A549 (cell line): Measurements from ENCODE around the gene ENPP4.

Experiments
- EP300 ChIP-seq, 2 experiments: fragments of >200 bp; sonication (Bioruptor Twin); formaldehyde crosslinking; IDR thresholded peaks; 2 replicates in 1 of 2; 3 replicates in 1 of 2; pipeline ENCODE4 v1.6.1; 2016 to 2017
- HOXB13 ChIP-seq: fragments of 250-450 bp; sonication (Bioruptor Pico); IDR thresholded peaks from 2 replicates; pipeline ENCODE4 v1.5.0; 2020; ENCODE audit warnings: low read depth, mild to moderate bottlenecking, moderate library complexity
- NR3C1 ChIP-seq: fragments of >200 bp; sonication (Bioruptor Twin); formaldehyde crosslinking; IDR thresholded peaks from 3 replicates; pipeline ENCODE4 v1.6.1; 2017
- POLR2A ChIP-seq: IDR thresholded peaks from 2 replicates; pipeline ENCODE4 v1.6.1; 2012; ENCODE audit warnings: mild to moderate bottlenecking, low read length
- RFX5 ChIP-seq: fragments of 450-650 bp; IDR thresholded peaks from 2 replicates; pipeline ENCODE4 v1.7.1; 2014; ENCODE audit warnings: antibody characterized with exemption, mild to moderate bottlenecking, moderate library complexity
- RNF2 ChIP-seq: fragments of 200-600 bp; sonication (generic); IDR thresholded peaks from 2 replicates; pipeline ENCODE4 v1.6.1; 2016; ENCODE audit warnings: low read depth, mild to moderate bottlenecking, antibody characterized with exemption, moderate library complexity, borderline replicate concordance
- USF2 ChIP-seq: fragments of 450-650 bp; IDR thresholded peaks from 2 replicates; pipeline ENCODE4 v1.6.1; 2014; ENCODE audit warnings: antibody characterized with exemption
- TF ChIP-seq, protein P1 (sequence below): fragments of >200 bp; sonication (Bioruptor Twin); formaldehyde crosslinking; IDR thresholded peaks from 3 replicates; pipeline ENCODE4 v1.5.1; 2016
- TF ChIP-seq, protein P2 (sequence below): IDR thresholded peaks from 2 replicates; pipeline ENCODE4 v1.6.1; 2012
- TF ChIP-seq, protein P3 (sequence below): IDR thresholded peaks from 2 replicates; pipeline ENCODE4 v1.6.1; 2012

DNA sequence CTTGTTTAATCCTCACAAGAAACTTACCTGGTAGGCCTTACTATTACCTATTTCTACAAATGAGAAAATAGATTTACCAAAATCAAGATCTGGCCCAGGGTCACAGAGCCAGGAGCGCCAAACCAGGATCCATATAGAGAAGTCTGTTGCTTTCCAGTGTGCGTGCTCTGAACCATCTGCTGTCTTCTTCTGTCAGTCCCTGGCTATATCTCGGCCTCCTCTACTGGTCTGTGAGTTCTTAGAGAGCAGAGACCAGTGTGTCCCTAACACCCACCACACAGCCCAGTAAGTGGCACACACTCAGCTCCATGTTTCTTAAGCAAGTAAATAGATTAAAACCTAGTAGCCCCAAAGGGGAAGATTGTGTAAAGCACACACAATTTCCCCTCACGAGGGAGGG, 59.9 kb downstream of the ENPP4 start:
- TF ChIP-seq, protein P1, sequence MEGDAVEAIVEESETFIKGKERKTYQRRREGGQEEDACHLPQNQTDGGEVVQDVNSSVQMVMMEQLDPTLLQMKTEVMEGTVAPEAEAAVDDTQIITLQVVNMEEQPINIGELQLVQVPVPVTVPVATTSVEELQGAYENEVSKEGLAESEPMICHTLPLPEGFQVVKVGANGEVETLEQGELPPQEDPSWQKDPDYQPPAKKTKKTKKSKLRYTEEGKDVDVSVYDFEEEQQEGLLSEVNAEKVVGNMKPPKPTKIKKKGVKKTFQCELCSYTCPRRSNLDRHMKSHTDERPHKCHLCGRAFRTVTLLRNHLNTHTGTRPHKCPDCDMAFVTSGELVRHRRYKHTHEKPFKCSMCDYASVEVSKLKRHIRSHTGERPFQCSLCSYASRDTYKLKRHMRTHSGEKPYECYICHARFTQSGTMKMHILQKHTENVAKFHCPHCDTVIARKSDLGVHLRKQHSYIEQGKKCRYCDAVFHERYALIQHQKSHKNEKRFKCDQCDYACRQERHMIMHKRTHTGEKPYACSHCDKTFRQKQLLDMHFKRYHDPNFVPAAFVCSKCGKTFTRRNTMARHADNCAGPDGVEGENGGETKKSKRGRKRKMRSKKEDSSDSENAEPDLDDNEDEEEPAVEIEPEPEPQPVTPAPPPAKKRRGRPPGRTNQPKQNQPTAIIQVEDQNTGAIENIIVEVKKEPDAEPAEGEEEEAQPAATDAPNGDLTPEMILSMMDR = no peak
- TF ChIP-seq RFX5 (no peak), EP300 (IDR thresholded peaks at IDR 0.05) (no peak), USF2 (no peak), NR3C1 (no peak), RNF2 (no peak), POLR2A (no peak), HOXB13 (no peak)
- TF ChIP-seq, protein P2, sequence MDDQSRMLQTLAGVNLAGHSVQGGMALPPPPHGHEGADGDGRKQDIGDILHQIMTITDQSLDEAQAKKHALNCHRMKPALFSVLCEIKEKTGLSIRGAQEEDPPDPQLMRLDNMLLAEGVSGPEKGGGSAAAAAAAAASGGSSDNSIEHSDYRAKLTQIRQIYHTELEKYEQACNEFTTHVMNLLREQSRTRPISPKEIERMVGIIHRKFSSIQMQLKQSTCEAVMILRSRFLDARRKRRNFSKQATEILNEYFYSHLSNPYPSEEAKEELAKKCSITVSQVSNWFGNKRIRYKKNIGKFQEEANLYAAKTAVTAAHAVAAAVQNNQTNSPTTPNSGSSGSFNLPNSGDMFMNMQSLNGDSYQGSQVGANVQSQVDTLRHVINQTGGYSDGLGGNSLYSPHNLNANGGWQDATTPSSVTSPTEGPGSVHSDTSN = no peak
- TF ChIP-seq, protein P3, sequence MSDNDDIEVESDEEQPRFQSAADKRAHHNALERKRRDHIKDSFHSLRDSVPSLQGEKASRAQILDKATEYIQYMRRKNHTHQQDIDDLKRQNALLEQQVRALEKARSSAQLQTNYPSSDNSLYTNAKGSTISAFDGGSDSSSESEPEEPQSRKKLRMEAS = no peak
